ENCODE measurements around the gene SDK1.

Gene SDK1

GRCh38 chr7:3846738-3847137 lies 545.7 kb downstream of the SDK1 start:
- TF ChIP-seq CTCF (IDR thresholded peaks at IDR 0.05; ENCODE audit: low read depth, low read length) = no peak
- no peak for DNase-seq (ENCODE audit: low read depth, low spot score)
- in situ Hi-C loops (cut with HindIII; ENCODE audit: low sequenced_read_pairs) = no loop called here

GRCh38 chr7:3847336-3847735 lies 546.3 kb downstream of the SDK1 start:
- no peak for TF ChIP-seq CTCF (IDR thresholded peaks at IDR 0.05; ENCODE audit: low read depth, low read length)
- DNase-seq (ENCODE audit: low read depth, low spot score) = no peak
- in situ Hi-C loops (cut with HindIII; ENCODE audit: low sequenced_read_pairs) = no loop called here
- no peak overlapping the region for H3K4me3 ChIP-seq (ENCODE audit: low read depth, low read length)

More at GRCh38 chr7:3846738-3847137, 545.7 kb downstream of the SDK1 start:
- H3K4me3 ChIP-seq (ENCODE audit: low read depth, low read length) = no peak overlapping the region

- no peak overlapping the region for H3K4me3 ChIP-seq (ENCODE audit: low read depth, low read length)
- in situ Hi-C loops (cut with HindIII; ENCODE audit: low sequenced_read_pairs) = no loop called here
- no peak for DNase-seq (ENCODE audit: low read depth, low spot score)
- TF ChIP-seq CTCF (IDR thresholded peaks at IDR 0.05; ENCODE audit: low read depth, low read length) = no peak
Observed at GRCh38 chr7:3859431-3859830, 558.4 kb downstream of the SDK1 start.

GRCh38 chr7:3860932-3861331 lies 559.9 kb downstream of the SDK1 start:
- H3K4me3 ChIP-seq (ENCODE audit: low read depth, low read length) = no peak overlapping the region
- no peak for DNase-seq (ENCODE audit: low read depth, low spot score)
- in situ Hi-C loops (cut with HindIII; ENCODE audit: low sequenced_read_pairs) = no loop called here
- TF ChIP-seq CTCF (IDR thresholded peaks at IDR 0.05; ENCODE audit: low read depth, low read length) = no peak

GRCh38 chr7:3861386-3861785 lies 560.3 kb downstream of the SDK1 start:
- H3K4me3 ChIP-seq (ENCODE audit: low read depth, low read length) = no peak overlapping the region
- no peak for DNase-seq (ENCODE audit: low read depth, low spot score)
- in situ Hi-C loops (cut with HindIII; ENCODE audit: low sequenced_read_pairs) = no loop called here
- no peak for TF ChIP-seq CTCF (IDR thresholded peaks at IDR 0.05; ENCODE audit: low read depth, low read length)

GRCh38 chr7:3861941-3862340 lies 560.9 kb downstream of the SDK1 start:
- in situ Hi-C loops (cut with HindIII; ENCODE audit: low sequenced_read_pairs) = no loop called here
- DNase-seq (ENCODE audit: low read depth, low spot score) = peak; percentile 81
- no peak overlapping the region for H3K4me3 ChIP-seq (ENCODE audit: low read depth, low read length)
- TF ChIP-seq CTCF (IDR thresholded peaks at IDR 0.05; ENCODE audit: low read depth, low read length) = peak; percentile 1

GRCh38 chr7:3862774-3863173 lies 561.7 kb downstream of the SDK1 start:
- in situ Hi-C loops (cut with HindIII; ENCODE audit: low sequenced_read_pairs) = no loop called here

More at GRCh38 chr7:3862774-3863173, 561.7 kb downstream of the SDK1 start:
- no peak overlapping the region for H3K4me3 ChIP-seq (ENCODE audit: low read depth, low read length)
- DNase-seq (ENCODE audit: low read depth, low spot score) = no peak
- TF ChIP-seq CTCF (IDR thresholded peaks at IDR 0.05; ENCODE audit: low read depth, low read length) = no peak

Measured in astrocyte of the spinal cord (primary cell).